Activated CD4-positive, alpha-beta T cell treated with anti-CD3 and anti-CD28 coated beads, Interleukin-2, amount 10 ng/mL, durations not matched to agents 24 days and 14 days (primary cell): Measurements from ENCODE around the gene ISM1. TPM values are rescaled to one million over a fixed set of nuclear protein-coding genes. Genes with fewer than 3 reads are reported as not detected.

Experiments
- DNase-seq: peaks from one replicate; pipeline ENCODE4 v3.0.0; 2022
- H3K27ac Mint-ChIP-seq: one replicate; pipeline ENCODE4 v1.8.0; 2022; ENCODE audit warnings: mild to moderate bottlenecking, mixed read lengths
- H3K27me3 Mint-ChIP-seq: one replicate; pipeline ENCODE4 v1.8.0; 2022; ENCODE audit warnings: mixed read lengths
- H3K36me3 Mint-ChIP-seq: one replicate; pipeline ENCODE4 v1.8.0; 2022; ENCODE audit warnings: low read depth, mild to moderate bottlenecking, mixed read lengths
- H3K4me1 Mint-ChIP-seq: one replicate; pipeline ENCODE4 v1.8.0; 2021; ENCODE audit warnings: mixed read lengths
- H3K4me3 Mint-ChIP-seq: one replicate; pipeline ENCODE4 v1.8.0; 2022; ENCODE audit warnings: mild to moderate bottlenecking, moderate library complexity, mixed read lengths
- H3K9me3 Mint-ChIP-seq: one replicate; pipeline ENCODE4 v1.8.0; 2021; ENCODE audit warnings: mixed read lengths
- intact Hi-C: fragments of 100-400 bp; cut with micrococcal nuclease; formaldehyde crosslinking; loops from one replicate; pipeline ENCODE4 v1.15.1; 2023
- total RNA-seq: library from RNA; stranded (reverse); gene quantifications from 2 replicates; pipeline ENCODE4 v1.2.3, GENCODE V29; 2022

Gene ISM1
- total RNA-seq, 1 donor from 2014 or later, result 5.4 TPM

DNA sequence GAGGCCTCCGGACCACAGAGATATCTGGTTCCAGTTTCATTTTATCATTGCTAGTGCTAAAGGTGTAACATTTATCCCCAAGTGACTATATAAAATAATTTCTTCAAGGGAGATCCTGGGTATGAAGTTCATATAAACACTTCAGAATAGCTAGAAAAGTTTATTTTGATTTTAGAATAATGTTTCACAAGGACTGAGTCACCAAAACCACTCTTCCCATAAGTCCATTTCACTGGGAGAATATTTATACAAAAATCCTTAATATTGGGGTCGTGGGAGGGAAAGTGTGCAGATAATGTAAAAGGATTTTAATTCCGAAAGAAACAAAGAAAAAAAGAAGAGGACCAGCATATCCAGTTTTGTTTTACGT, 128.1 kb downstream of the ISM1 start:
- Mint-ChIP-seq H3K27me3 (no peaks in the 10 kb centered on the region), H3K36me3 (no peaks in the 10 kb centered on the region), H3K4me1 (no peaks in the 10 kb centered on the region), H3K4me3 (no peak overlapping the region), H3K27ac (no peak overlapping the region), H3K9me3 (no peaks in the 10 kb centered on the region)
- intact Hi-C loops, result no loop called here
- no peak for DNase-seq

Other genes starting within 250 kb of the ISM1 start
- 0.26 and 0.33 TPM in 2 replicates for gene SPTLC3, start 212.3 kb upstream of the ISM1 start, total RNA-seq